C4-2B (cell line): ENCODE results near the gene SESN2.

ENCODE experiments used
- H3K27ac ChIP-seq: fragments of 450-650 bp; 2 replicates; pipeline ENCODE4 v1.5.1; 2017
- ZFX ChIP-seq: fragments of 450-650 bp; IDR thresholded peaks from 2 replicates; pipeline ENCODE4 v1.6.1; 2017
- TF ChIP-seq, protein P1 (sequence below): fragments of 450-650 bp; conservative IDR thresholded peaks from 2 replicates; pipeline ENCODE4 v1.5.1; 2017; ENCODE audit warnings: mild to moderate bottlenecking

Gene SESN2

DNA sequence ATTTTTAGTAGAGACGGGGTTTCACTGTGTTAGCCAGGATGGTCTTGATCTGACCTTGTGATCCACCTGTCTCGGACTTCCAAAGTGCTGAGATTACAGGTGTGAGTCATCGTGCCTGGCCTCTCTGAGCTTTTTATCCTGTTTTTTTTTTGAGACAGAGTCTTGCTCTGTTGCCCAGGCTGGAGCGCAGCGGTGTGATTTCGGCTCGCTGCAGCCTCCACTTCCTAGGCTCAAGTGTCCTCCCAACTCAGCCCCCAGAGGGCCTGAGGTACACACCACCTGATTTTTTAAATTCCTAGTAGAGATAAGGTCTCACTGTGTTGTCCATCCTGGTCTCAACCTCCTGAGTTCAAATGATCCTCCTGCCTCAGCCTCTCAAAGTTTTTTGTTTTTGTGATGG is 20.4 kb downstream of the SESN2 start:
- no peak overlapping the region for H3K27ac ChIP-seq
- TF ChIP-seq ZFX, result no peak
- TF ChIP-seq, protein P1, sequence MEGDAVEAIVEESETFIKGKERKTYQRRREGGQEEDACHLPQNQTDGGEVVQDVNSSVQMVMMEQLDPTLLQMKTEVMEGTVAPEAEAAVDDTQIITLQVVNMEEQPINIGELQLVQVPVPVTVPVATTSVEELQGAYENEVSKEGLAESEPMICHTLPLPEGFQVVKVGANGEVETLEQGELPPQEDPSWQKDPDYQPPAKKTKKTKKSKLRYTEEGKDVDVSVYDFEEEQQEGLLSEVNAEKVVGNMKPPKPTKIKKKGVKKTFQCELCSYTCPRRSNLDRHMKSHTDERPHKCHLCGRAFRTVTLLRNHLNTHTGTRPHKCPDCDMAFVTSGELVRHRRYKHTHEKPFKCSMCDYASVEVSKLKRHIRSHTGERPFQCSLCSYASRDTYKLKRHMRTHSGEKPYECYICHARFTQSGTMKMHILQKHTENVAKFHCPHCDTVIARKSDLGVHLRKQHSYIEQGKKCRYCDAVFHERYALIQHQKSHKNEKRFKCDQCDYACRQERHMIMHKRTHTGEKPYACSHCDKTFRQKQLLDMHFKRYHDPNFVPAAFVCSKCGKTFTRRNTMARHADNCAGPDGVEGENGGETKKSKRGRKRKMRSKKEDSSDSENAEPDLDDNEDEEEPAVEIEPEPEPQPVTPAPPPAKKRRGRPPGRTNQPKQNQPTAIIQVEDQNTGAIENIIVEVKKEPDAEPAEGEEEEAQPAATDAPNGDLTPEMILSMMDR, result no peak

DNA sequence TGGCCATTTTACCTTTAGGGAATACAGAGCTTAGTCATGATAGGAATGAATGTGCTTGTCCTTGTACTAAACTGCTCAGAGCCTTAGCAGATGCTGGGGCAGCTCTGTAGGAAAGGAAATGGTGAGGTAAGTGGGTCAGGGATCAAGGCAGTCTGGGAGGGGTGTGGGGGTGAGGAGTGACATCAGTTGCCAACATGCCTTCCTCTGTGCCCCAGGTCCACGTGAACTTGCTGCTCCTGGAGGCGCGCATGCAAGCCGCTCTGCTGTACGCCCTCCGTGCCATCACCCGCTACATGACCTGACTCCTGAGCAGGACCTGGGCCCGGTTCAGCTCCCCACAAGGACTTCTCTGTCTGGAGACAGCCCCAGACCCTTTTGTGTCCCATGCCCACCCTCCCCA is 21.2 kb downstream of the SESN2 start:
- no peak overlapping the region for H3K27ac ChIP-seq
- TF ChIP-seq ZFX, result no peak
- TF ChIP-seq, protein P1, result no peak

DNA sequence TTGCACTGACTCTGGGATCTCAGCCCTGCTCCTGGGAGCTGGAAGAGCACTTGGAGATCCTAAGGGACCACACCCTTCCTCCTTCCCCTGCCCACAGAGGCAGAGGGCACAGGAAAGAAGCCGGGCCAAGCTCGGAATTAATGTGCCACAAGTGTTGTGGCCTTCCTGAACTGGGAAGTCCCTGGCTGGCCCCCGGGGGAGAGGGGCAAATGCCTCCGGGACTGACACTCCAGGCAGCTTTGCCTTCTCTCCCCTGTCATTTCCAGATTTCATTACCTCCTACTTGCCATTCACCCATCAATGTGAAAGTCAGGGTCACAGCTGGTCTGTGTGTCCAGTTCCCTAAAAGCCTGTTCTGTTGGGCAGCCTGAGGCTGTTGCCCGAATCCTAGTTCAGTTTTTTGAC is 21.7 kb downstream of the SESN2 start:
- H3K27ac ChIP-seq, result no peak overlapping the region
- TF ChIP-seq, protein P1, result no peak
- TF ChIP-seq ZFX, result no peak

DNA sequence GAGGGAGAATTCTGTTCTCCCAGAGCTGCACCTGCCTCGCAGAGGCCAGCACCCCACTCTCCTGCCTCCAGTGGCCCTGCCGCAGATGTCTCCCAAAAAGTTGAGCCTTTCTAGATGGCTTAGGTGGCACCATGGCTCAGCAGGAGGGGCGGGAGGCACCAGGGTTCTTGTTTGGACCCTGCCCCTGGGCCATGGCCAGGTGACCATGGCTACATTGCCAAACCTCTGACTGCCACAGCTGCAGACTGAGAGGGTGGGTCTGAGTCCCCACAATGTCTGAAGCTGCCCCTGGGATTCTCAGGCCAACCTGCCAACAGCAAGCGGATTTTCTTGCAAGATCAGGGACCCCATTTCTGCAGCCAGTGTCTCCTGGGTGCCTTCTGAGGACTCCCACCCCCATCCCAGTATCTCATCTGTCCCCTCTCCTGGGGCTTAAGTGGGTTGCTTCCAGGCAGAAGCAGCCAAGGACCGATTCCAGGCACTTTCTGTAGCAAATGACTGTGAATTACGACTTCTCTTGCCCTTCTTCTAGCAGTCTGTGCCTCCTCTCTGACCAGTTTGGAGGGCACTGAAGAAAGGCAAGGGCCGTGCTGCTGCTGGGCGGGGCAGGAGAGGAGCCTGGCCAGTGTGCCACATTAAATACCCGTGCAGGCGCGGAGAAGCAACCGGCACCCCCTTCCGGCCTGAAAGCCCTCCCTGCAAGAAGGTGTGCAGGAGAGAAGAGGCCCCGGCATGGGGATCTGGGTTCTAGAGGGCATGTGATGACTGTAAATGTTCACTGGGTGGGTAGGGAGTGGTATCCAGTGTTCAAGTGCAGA is 22.5 kb downstream of the SESN2 start:
- no peak for TF ChIP-seq ZFX
- TF ChIP-seq, protein P1, result no peak
- no peak overlapping the region for H3K27ac ChIP-seq

DNA sequence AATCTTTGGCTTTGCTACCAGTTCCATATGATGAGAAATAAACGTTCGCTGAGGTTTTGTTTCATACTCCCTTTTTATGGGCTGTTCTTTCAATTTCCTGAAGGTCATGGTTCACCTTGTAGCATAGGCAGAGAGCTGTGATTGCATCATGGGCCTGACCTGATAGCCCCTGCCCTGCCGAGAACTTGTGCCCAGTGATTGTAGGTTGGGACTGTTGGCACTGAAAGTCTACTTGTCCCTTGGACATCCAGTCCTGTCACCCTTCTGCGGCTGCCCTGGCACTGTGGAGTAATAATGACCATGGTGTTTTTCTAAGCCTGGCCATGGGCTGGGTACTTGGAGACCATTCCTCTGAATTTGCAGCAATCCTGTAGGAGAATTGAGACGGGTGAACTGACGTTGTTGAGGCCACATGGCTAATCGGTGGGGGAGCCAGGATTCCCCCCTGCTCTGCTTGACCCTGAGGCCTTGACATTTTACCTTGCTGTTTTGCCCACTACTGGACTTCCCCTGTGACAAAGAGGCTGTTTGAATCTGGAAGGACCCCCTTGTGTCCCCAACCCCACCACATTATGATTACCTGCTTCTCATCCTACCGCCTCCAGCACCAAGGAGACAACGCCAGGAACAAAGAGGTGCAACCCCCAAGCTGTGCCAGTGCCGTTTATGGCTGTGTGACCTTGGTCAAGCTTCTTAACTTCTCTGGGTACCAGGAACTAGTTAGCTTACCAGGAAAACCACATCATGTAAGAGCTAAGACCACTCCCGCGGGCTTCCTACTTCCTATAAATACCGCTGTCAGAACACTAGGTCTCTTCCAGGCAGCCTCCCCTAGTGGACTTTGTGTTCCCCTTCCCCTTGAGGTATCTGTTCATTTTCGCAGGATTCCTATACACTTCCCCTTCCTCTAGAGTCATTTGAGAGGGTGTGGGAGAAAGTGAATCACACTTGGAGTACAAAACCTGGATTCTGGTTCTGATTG is 23.4 kb downstream of the SESN2 start:
- no peak overlapping the region for H3K27ac ChIP-seq
- TF ChIP-seq, protein P1, result no peak
- no peak for TF ChIP-seq ZFX

DNA sequence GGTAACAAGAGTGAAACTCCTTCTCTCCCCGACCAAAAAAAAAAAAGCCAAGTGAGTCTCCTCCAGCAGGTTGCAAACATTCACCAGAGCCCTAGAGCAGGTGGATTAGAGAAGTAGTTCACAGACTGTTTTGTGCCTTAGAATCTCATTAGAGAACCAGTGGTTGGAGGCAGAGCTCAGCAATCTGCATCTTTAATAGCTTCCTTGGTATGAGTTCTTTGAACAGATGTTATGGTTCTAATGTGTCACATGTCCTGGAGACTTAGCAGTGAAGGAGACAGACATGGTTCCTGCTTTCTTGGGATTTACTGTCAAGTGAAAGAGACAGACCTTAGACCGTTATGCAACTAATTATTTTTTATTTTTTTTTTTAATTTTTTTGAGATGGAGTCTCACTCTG is 26.8 kb downstream of the SESN2 start:
- TF ChIP-seq ZFX, result no peak
- TF ChIP-seq, protein P1, result no peak
- H3K27ac ChIP-seq, result no peak overlapping the region

DNA sequence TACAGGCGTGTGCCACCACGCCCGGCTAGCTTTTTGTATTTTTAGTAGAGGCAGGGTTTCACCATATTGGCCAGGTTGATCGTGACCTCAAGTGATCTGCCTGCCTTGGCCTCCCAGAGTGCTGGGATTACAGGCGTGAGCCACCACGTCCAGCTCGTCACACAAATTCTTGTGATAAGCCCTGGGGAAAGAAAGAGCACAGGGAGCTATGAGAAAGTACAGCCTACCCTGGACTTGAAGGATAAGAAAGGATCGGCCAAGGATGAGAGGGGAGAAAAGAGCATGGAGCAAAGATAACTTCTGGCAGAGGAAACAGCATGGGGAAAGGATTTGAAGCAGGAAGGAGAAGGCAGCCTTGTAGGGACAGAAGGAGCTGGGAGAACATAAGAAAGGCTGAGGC is 29.2 kb downstream of the SESN2 start:
- no peak overlapping the region for H3K27ac ChIP-seq
- TF ChIP-seq ZFX, result no peak
- TF ChIP-seq, protein P1, result no peak
